HUES64 (cell line): Measurements from ENCODE around the gene RNF224.

Experiments used
- H3K27ac ChIP-seq: 2 replicates; pipeline ENCODE4 v1.7.0; 2013; ENCODE audit warnings: low read depth, low read length, inconsistent platforms
- H3K27me3 ChIP-seq: 2 replicates; pipeline ENCODE4 v1.6.1; 2013; ENCODE audit warnings: mild to moderate bottlenecking, low read length; ENCODE audit not compliant: insufficient read depth
- H3K36me3 ChIP-seq: 2 replicates; pipeline ENCODE4 v1.6.1; 2013; ENCODE audit warnings: mild to moderate bottlenecking, low read length; ENCODE audit not compliant: insufficient read depth
- H3K4me1 ChIP-seq: 2 replicates; pipeline ENCODE4 v1.6.1; 2013; ENCODE audit warnings: mild to moderate bottlenecking, low read length, moderate library complexity; ENCODE audit not compliant: insufficient read depth
- H3K4me3 ChIP-seq: 2 replicates; pipeline ENCODE4 v1.5.1; 2013; ENCODE audit warnings: mild to moderate bottlenecking, low read length, moderate library complexity
- H3K9ac ChIP-seq: 2 replicates; pipeline ENCODE4 v1.6.1; 2013; ENCODE audit warnings: mild to moderate bottlenecking, low read depth, low read length
- H3K9me3 ChIP-seq: 2 replicates; pipeline ENCODE4 v1.6.1; 2013; ENCODE audit warnings: low read depth, low read length; ENCODE audit not compliant: insufficient read depth
- WGBS: fragments of 150-250, 120-280 bp; methylation state at CpG from one replicate; pipeline ENCODE4 v1.1.7; 2013; ENCODE audit warnings: missing lambda C conversion rate; 5-methylcytosine and 5-hydroxymethylcytosine counted together

Gene RNF224

DNA sequence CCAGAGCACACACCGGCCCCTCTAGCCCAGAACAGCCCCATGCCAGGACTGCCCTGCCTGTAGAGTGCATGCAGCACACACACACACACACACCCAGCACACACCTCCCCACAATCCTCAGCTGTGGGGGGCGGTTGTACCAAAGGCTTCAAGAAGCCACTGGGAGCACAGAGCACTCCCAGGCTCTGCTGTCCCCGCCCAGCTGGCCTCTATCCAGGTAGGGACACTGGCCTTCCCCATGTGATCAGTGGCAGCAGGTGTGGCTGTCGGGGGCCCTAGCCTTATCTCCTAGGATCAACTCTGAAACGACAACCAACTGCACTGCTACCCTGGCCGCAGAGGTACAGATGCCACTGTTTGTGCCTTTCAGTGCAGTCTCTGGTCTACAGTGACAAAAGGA is 40.9 kb upstream of the RNF224 start:
- WGBS = 90% methylated on average over 6 of the region's 6 CpGs
- H3K36me3 ChIP-seq = peaks cover 42% of the 10 kb centered on the region
- H3K9ac ChIP-seq = no peak overlapping the region
- no peaks in the 10 kb centered on the region for H3K9me3 ChIP-seq
- no peaks in the 10 kb centered on the region for H3K27me3 ChIP-seq
- H3K4me1 ChIP-seq = 0 out of 2 replicates have a peak, but pooled peaks cover 3% of the 10 kb centered on the region
- no peak overlapping the region for H3K4me3 ChIP-seq
- no peak overlapping the region for H3K27ac ChIP-seq

GRCh38 chr9:137187386-137187785 is 39.9 kb upstream of the RNF224 start:
- Histone ChIP-seq H3K36me3 (peaks cover 42% of the 10 kb centered on the region), H3K9me3 (no peaks in the 10 kb centered on the region), H3K4me3 (peak overlapping the region; percentile 92), H3K9ac (peak overlapping the region; percentile 81; the same call in 1 of the 2 replicates), H3K4me1 (0 out of 2 replicates have a peak, but pooled peaks cover 3% of the 10 kb centered on the region), H3K27ac (no peak overlapping the region), H3K27me3 (no peaks in the 10 kb centered on the region)
- 93% methylated on average over 15 of the region's 15 CpGs for WGBS

DNA sequence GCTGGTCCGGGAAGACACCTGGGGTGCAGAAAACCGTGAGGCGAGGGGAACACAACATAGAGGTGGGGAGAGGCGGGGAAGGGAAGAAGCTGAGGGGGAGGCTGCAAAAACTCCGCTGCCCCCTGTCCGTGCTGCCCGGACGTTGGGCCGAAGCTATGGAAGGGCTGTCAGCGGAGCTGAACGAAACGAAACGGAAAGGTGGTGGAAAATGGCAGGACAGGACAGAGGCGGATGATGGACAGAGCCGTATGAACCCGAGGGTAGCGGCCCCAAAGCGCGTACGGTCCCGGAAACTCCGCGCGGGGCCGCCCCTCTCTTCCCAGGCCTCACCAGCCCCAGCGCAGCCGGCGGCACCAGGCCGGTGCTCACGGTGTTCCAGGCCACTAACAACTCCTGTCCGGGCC is 39.2 kb upstream of the RNF224 start:
- Histone ChIP-seq H3K4me1 (0 out of 2 replicates have a peak, but pooled peaks cover 3% of the 10 kb centered on the region), H3K9me3 (no peaks in the 10 kb centered on the region), H3K27ac (peak overlapping the region; percentile 67; the same call in 1 of the 2 replicates), H3K9ac (peak overlapping the region; percentile 81), H3K27me3 (no peaks in the 10 kb centered on the region), H3K36me3 (peaks cover 35% of the 10 kb centered on the region), H3K4me3 (peak overlapping the region; percentile 92)
- 1% methylated on average over 31 of the region's 31 CpGs for WGBS

DNA sequence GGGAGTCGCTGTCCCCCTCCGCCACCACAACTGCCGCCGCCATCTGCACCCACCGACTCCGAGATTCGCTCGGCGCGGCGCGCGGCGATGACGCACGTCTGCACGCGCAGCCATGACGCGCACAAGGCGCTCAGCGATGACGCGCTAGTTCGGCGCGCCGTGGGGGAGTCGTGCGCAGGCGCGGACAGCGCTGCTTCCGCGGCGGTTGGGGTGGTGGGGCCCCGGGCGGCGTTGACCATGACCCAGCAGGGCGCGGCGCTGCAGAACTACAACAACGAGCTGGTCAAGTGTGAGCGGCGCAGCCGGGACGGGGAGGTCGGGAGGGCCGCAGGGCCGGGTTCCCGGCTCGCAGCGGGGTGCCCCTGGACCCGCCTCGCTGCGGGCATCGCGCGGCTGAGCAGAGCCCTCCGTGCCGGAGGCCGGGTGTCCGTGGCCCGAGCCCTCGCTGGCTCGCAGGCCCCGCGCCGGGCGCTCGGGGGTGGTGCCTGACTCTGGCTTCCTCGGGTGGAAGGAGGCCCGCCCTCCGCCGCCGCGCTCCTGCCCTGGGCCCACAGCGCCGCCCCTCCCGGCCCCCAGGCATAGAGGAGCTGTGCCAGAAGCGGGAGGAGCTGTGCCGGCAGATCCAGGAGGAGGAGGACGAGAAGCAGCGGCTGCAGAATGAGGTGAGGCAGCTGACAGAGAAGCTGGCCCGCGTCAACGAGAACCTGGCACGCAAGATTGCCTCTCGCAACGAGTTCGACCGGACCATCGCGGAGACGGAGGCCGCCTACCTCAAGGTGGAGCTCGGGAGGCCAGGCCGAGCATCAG is 38.6 kb upstream of the RNF224 start, which contains the start of the genes ANAPC2 and SSNA1:
Gene ANAPC2, minus strand, starts transcription at position 71 of the 807 bp plus-strand sequence. Its CDS starts 28 bp downstream, at position 43.
Gene SSNA1, plus strand, starts transcription at position 187 of the 807 bp plus-strand sequence. Its CDS starts 51 bp downstream, at position 238.
- Histone ChIP-seq H3K9ac (peak within 1 kb of the TSS; percentile 81), H3K4me3 (peak within 1 kb of the TSS; percentile 92), H3K36me3 (peaks cover 29% of the 10 kb centered on the region), H3K4me1 (0 out of 2 replicates have a peak, but pooled peaks cover 3% of the 10 kb centered on the region), H3K9me3 (no peaks in the 10 kb centered on the region), H3K27me3 (no peaks in the 10 kb centered on the region), H3K27ac (peak within 1 kb of the TSS; percentile 96; the same call in 1 of the 2 replicates)
- WGBS = under 1% methylated on average over 98 of the region's 98 CpGs

GRCh38 chr9:137189297-137190295 is 37.7 kb upstream of the RNF224 start:
- Histone ChIP-seq H3K4me3 (peak overlapping the region; percentile 92), H3K9me3 (no peaks in the 10 kb centered on the region), H3K9ac (peak overlapping the region; percentile 81), H3K27me3 (no peaks in the 10 kb centered on the region), H3K36me3 (peaks cover 23% of the 10 kb centered on the region), H3K27ac (no peak overlapping the region; the same call in 1 of the 2 replicates), H3K4me1 (peaks cover 4% of the 10 kb centered on the region; the same call in 1 of the 2 replicates)
- WGBS = 52% methylated on average over 23 of the region's 23 CpGs

DNA sequence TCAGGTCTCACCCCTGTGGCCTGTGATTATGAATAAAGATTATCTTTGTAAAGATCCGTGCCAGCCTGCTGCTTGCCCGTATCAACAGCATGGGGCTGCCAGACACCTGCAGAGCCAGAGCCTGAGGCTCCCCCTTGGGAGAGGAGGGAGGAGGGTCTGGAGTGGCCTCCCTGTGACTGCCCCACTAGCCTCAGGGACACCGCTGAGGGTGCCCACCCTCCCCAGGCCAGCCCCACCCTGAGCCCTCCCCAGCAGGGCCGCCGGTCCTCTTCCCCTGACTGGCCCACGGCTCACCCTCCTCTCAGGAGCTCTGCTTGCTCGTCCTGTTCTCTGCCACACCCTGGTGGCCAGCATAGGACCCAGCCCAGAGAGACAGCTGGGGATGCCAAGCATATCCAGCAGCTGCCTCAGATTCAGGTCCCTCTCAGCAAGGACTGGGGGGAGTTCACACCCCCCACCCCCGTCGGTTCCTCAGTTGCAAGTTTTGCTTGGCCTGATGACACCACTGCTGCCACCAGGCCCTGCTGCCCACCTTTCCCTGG is 36.9 kb upstream of the RNF224 start:
- 92% methylated on average over 9 of the region's 9 CpGs for WGBS
- no peaks in the 10 kb centered on the region for H3K27me3 ChIP-seq
- peaks cover 15% of the 10 kb centered on the region for H3K36me3 ChIP-seq
- H3K9me3 ChIP-seq = no peaks in the 10 kb centered on the region
- H3K4me1 ChIP-seq = peaks cover 8% of the 10 kb centered on the region; the same call in 1 of the 2 replicates
- no peak overlapping the region for H3K27ac ChIP-seq
- no peak overlapping the region for H3K4me3 ChIP-seq
- no peak overlapping the region for H3K9ac ChIP-seq

DNA sequence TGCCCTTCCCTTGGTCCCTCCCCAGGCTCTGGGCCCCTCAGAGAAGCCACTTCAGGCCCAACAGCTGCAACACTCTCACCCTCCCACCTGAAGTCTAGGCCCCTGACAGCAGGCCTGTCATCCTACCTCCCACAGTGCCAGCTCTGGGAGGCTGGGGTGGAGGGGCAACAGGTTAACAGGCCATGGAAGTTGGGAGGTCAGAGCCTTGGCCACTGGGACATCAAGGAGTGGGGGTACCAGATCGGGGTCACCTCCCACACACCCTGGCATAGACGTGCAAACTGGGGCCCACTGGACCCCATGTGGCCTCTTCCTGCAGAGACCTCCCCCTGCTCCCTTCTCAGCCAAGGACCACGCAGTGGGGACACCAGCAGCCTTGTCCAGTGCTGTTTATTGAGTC is 36.1 kb upstream of the RNF224 start:
- no peak overlapping the region for H3K9ac ChIP-seq
- no peak overlapping the region for H3K27ac ChIP-seq
- H3K27me3 ChIP-seq = no peaks in the 10 kb centered on the region
- H3K36me3 ChIP-seq = peaks cover 8% of the 10 kb centered on the region
- no peaks in the 10 kb centered on the region for H3K9me3 ChIP-seq
- H3K4me1 ChIP-seq = peaks cover 8% of the 10 kb centered on the region; the same call in 1 of the 2 replicates
- 91% methylated on average over 3 of the region's 3 CpGs for WGBS
- H3K4me3 ChIP-seq = no peak overlapping the region

DNA sequence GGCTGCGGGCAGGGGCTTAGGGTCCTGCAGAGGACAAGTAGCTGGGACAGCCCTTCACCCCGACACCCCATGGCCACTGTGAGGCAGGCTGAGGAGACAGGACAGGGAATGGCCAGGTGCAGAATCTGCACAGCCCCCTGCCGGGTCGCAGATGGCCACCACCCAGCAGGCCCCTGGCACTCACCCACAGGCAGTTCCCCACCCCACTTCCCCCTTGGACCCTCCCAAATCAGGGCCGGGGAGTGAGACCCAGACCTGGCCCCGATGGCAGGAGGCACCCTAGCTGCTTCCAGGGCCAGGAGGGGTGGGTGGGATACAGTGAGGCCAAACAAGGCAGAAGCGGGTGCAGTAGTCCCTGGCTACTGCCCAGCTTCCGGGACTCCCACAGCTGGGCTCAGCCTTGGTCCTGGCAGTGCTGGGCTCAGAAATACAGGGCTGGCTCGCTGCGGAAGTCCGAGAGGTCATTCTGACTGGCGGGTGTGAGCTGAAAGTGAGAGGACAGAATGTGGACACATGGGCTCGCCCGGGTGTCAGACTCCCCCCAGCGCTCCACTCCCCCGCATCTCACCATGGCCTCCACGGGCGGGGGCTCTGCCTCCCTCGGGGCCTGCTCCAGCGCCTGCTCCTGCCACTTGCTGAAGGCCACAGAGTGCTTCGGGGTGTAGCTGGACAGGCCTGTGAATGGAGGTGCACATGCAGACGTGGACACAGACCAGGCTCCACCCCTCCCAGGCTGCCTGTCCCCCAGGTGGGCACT is 35.4 kb upstream of the RNF224 start:
- no peaks in the 10 kb centered on the region for H3K9me3 ChIP-seq
- peaks cover 8% of the 10 kb centered on the region; the same call in 1 of the 2 replicates for H3K4me1 ChIP-seq
- 93% methylated on average over 22 of the region's 22 CpGs for WGBS
- no peak overlapping the region for H3K27ac ChIP-seq
- no peaks in the 10 kb centered on the region for H3K27me3 ChIP-seq
- H3K4me3 ChIP-seq = no peak overlapping the region
- no peak overlapping the region for H3K9ac ChIP-seq
- H3K36me3 ChIP-seq = peaks cover 6% of the 10 kb centered on the region; the same call in 1 of the 2 replicates

GRCh38 chr9:137192448-137192780 is 34.9 kb upstream of the RNF224 start:
- Histone ChIP-seq H3K4me1 (peaks cover 8% of the 10 kb centered on the region; the same call in 1 of the 2 replicates), H3K9ac (no peak overlapping the region), H3K9me3 (no peaks in the 10 kb centered on the region), H3K36me3 (peaks cover 6% of the 10 kb centered on the region; the same call in 1 of the 2 replicates), H3K27me3 (no peaks in the 10 kb centered on the region), H3K4me3 (no peak overlapping the region), H3K27ac (no peak overlapping the region)
- 90% methylated on average over 10 of the region's 10 CpGs for WGBS

GRCh38 chr9:137192859-137193258 is 34.4 kb upstream of the RNF224 start:
- peaks cover 8% of the 10 kb centered on the region; the same call in 1 of the 2 replicates for H3K4me1 ChIP-seq
- peaks cover 6% of the 10 kb centered on the region; the same call in 1 of the 2 replicates for H3K36me3 ChIP-seq
- no peaks in the 10 kb centered on the region for H3K9me3 ChIP-seq
- 75% methylated on average over 2 of the region's 2 CpGs for WGBS
- H3K27me3 ChIP-seq = no peaks in the 10 kb centered on the region
- H3K4me3 ChIP-seq = no peak overlapping the region
- no peak overlapping the region for H3K27ac ChIP-seq
- no peak overlapping the region for H3K9ac ChIP-seq
